ENCODE results near the gene PIGH. TPM values are rescaled to one million over a fixed set of nuclear protein-coding genes. Genes with fewer than 3 reads are reported as not detected.

The PIGH gene
- total RNA-seq, 1 experiment from 2014 or later: 112 TPM

DNA sequence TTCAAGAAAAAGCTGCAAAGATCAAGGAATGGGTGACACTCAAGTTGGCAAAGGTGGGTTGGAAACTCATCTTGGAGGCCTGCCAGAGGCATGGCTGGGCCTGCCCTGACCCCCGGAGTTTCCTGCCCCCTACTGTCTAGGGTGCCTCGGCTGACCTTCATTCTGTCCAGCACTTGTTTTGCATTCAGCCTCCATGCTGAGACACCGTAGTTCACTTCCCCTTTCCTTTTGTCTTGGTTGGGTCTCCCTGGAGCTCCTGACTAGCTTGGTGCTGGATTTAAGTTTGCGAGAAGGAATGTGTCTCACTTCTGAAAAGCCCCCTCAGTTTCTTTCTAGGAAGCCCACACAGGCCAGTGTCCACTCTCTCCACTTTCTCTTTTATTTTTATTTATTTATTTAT, 40.4 kb downstream of the PIGH start:
- Histone ChIP-seq H3K27ac (ENCODE audit: low read length) (no peak overlapping the region), H4K20me1 (ENCODE audit: insufficient read depth, low read depth, low read length) (no peaks in the 10 kb centered on the region), H3K27me3 (ENCODE audit: low read length) (no peaks in the 10 kb centered on the region), H3K9me2 (replicated peaks; ENCODE audit: insufficient read depth, low read length) (no peaks in the 10 kb centered on the region), H3K9me3 (ENCODE audit: low read length) (no peaks in the 10 kb centered on the region), H3K4me3 (ENCODE audit: low read length) (no peak overlapping the region), H3K4me2 (ENCODE audit: low read depth, low read length, poor library complexity, severe bottlenecking) (no peak overlapping the region), H2AFZ (ENCODE audit: low read length) (no peak overlapping the region), H3K9ac (ENCODE audit: low read length) (no peak overlapping the region), H3K79me2 (ENCODE audit: low read length) (no peaks in the 10 kb centered on the region), H3K36me3 (ENCODE audit: insufficient read depth, low read length) (no peaks in the 10 kb centered on the region), H3K4me1 (ENCODE audit: low read length) (no peaks in the 10 kb centered on the region)
- DNase-seq: no peak

DNA sequence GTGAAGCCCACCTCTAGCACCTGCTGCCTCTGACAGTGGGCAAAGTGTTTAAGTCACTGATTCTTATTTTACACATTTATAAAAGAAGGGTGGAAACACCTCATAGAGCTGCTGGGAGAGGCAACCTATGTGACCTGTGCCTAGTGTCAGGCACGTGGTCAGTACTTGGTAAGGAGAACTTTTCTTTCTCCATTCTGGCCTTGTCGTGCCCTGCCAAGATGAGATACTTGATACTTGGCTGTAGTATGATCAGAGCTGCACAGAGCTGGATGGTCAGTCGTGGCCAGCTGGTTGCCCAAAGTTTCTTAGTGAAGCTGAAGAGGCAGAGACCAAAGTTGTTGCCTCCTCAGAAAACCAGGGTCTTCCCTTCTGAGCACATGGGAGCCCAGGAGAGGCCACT, 42.4 kb downstream of the PIGH start:
- Histone ChIP-seq H3K27ac (ENCODE audit: low read length) (no peak overlapping the region), H3K79me2 (ENCODE audit: low read length) (no peaks in the 10 kb centered on the region), H3K4me1 (ENCODE audit: low read length) (no peaks in the 10 kb centered on the region), H3K4me3 (ENCODE audit: low read length) (no peak overlapping the region), H2AFZ (ENCODE audit: low read length) (no peak overlapping the region), H3K4me2 (ENCODE audit: low read depth, low read length, poor library complexity, severe bottlenecking) (no peak overlapping the region), H4K20me1 (ENCODE audit: insufficient read depth, low read depth, low read length) (no peaks in the 10 kb centered on the region), H3K9me2 (replicated peaks; ENCODE audit: insufficient read depth, low read length) (no peaks in the 10 kb centered on the region), H3K36me3 (ENCODE audit: insufficient read depth, low read length) (no peaks in the 10 kb centered on the region), H3K9me3 (ENCODE audit: low read length) (no peaks in the 10 kb centered on the region), H3K27me3 (ENCODE audit: low read length) (no peaks in the 10 kb centered on the region), H3K9ac (ENCODE audit: low read length) (no peak overlapping the region)
- no peak for DNase-seq

DNA sequence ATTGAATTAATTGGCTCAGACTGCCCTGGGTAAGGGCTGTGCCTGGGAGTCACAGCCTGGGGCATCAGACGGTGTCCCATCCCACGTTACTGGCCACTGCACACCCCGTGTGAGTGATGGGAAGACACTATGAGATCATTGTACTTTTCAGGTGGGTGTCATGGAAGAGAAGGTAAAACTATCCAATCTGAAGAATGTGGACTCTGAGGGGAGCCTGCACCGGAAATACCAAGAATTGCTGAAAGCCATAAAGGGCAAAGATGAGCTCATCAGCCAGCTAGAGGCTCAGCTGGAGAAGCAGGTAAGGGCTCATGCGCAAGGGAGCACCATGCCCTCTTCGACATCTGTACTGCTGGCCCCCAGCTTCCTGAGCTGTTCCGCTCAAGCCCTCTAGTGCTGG, 43.0 kb downstream of the PIGH start:
- H3K9me3 ChIP-seq (ENCODE audit: low read length): no peaks in the 10 kb centered on the region
- H2AFZ ChIP-seq (ENCODE audit: low read length): no peak overlapping the region
- H3K27me3 ChIP-seq (ENCODE audit: low read length): no peaks in the 10 kb centered on the region
- no peaks in the 10 kb centered on the region for H3K9me2 ChIP-seq (replicated peaks; ENCODE audit: insufficient read depth, low read length)
- no peak for DNase-seq
- H3K36me3 ChIP-seq (ENCODE audit: insufficient read depth, low read length): no peaks in the 10 kb centered on the region
- no peaks in the 10 kb centered on the region for H3K79me2 ChIP-seq (ENCODE audit: low read length)
- H3K4me1 ChIP-seq (ENCODE audit: low read length): no peaks in the 10 kb centered on the region
- no peak overlapping the region for H3K4me3 ChIP-seq (ENCODE audit: low read length)
- H3K4me2 ChIP-seq (ENCODE audit: low read depth, low read length, poor library complexity, severe bottlenecking): no peak overlapping the region
- H4K20me1 ChIP-seq (ENCODE audit: insufficient read depth, low read depth, low read length): no peaks in the 10 kb centered on the region
- no peak overlapping the region for H3K9ac ChIP-seq (ENCODE audit: low read length)
- no peak overlapping the region for H3K27ac ChIP-seq (ENCODE audit: low read length)

DNA sequence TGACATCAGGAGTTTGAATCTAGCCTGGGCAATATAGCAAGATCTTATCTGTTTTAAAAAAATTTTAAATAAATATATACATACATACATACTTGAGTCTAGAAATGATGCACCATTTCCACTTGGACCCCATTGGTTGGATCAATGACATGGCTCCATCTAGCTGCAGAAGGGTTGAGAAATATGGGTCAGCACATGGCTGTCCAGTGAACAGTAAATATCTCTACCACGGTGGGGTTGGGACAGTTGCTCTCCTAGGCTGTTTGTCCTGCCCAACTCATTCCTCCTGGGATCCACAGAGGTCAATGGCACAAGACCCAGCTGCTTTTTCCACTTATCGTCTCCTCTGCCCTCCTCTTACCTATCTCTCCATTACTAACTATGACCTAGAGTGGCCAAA, 43.4 kb downstream of the PIGH start:
- no peaks in the 10 kb centered on the region for H3K9me2 ChIP-seq (replicated peaks; ENCODE audit: insufficient read depth, low read length)
- no peak overlapping the region for H3K4me2 ChIP-seq (ENCODE audit: low read depth, low read length, poor library complexity, severe bottlenecking)
- H3K79me2 ChIP-seq (ENCODE audit: low read length): no peaks in the 10 kb centered on the region
- H4K20me1 ChIP-seq (ENCODE audit: insufficient read depth, low read depth, low read length): no peaks in the 10 kb centered on the region
- no peaks in the 10 kb centered on the region for H3K9me3 ChIP-seq (ENCODE audit: low read length)
- no peak for DNase-seq
- no peaks in the 10 kb centered on the region for H3K27me3 ChIP-seq (ENCODE audit: low read length)
- H3K4me3 ChIP-seq (ENCODE audit: low read length): no peak overlapping the region
- no peaks in the 10 kb centered on the region for H3K4me1 ChIP-seq (ENCODE audit: low read length)
- no peak overlapping the region for H3K9ac ChIP-seq (ENCODE audit: low read length)
- H3K36me3 ChIP-seq (ENCODE audit: insufficient read depth, low read length): no peaks in the 10 kb centered on the region
- no peak overlapping the region for H2AFZ ChIP-seq (ENCODE audit: low read length)
- H3K27ac ChIP-seq (ENCODE audit: low read length): no peak overlapping the region

DNA sequence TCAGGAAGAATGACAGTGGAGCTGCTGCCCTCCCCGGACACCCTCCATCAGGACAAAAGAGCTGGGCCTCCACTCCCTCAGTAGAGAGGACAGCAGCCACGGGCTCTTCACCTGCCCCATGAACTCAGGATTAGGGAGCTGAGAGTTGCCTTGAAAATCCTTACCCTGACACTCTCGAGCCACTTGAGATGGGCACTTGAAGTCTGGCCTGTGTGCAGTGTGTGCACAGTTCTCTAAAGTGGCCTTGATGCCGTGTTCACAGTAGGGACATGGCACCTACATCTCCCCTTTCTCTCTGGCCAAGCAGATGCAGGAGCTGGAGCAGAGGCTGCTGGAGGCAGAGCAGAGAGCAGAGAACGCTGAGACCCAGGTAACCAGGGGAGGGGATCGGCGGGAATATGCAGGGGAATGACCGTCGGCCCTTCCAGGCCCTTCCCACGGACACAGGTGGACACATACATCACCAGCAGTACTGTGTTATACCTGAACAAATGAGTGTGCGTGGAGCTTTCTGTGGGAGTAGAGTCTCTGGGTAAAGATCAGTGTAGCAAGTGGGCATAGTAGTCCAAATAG, 44.5 kb downstream of the PIGH start:
- Histone ChIP-seq H3K9me2 (replicated peaks; ENCODE audit: insufficient read depth, low read length) (no peaks in the 10 kb centered on the region), H3K4me2 (ENCODE audit: low read depth, low read length, poor library complexity, severe bottlenecking) (no peak overlapping the region), H3K27me3 (ENCODE audit: low read length) (no peaks in the 10 kb centered on the region), H2AFZ (ENCODE audit: low read length) (no peak overlapping the region), H3K9me3 (ENCODE audit: low read length) (no peaks in the 10 kb centered on the region), H3K79me2 (ENCODE audit: low read length) (no peaks in the 10 kb centered on the region), H3K4me3 (ENCODE audit: low read length) (no peak overlapping the region), H3K9ac (ENCODE audit: low read length) (no peak overlapping the region), H3K36me3 (ENCODE audit: insufficient read depth, low read length) (no peaks in the 10 kb centered on the region), H3K4me1 (ENCODE audit: low read length) (no peaks in the 10 kb centered on the region), H4K20me1 (ENCODE audit: insufficient read depth, low read depth, low read length) (no peaks in the 10 kb centered on the region), H3K27ac (ENCODE audit: low read length) (no peak overlapping the region)
- DNase-seq: no peak

DNA sequence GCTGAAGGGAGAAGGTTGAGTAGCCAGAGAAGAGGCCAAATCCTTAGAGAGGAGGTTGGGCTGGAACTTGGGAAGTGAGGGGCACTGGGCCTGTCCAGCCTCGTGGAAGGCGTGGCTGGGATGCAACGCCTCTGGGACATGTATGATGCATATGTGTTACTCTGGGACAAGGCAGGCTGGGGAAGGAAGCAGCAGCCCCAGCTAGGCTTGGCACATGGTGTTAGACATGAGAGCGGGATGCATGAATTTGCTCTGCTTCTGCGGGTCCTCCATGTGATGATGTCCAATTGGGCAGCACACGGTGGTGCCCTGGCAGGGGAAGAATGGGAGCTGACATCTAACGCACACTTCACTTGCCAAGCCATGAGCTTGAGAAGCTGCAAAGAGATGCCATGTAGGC, 45.7 kb downstream of the PIGH start:
- no peak overlapping the region for H2AFZ ChIP-seq (ENCODE audit: low read length)
- no peaks in the 10 kb centered on the region for H3K79me2 ChIP-seq (ENCODE audit: low read length)
- no peaks in the 10 kb centered on the region for H3K4me1 ChIP-seq (ENCODE audit: low read length)
- H3K9me2 ChIP-seq (replicated peaks; ENCODE audit: insufficient read depth, low read length): no peaks in the 10 kb centered on the region
- H3K9ac ChIP-seq (ENCODE audit: low read length): no peak overlapping the region
- no peaks in the 10 kb centered on the region for H3K9me3 ChIP-seq (ENCODE audit: low read length)
- no peak overlapping the region for H3K27ac ChIP-seq (ENCODE audit: low read length)
- H3K4me2 ChIP-seq (ENCODE audit: low read depth, low read length, poor library complexity, severe bottlenecking): no peak overlapping the region
- no peaks in the 10 kb centered on the region for H4K20me1 ChIP-seq (ENCODE audit: insufficient read depth, low read depth, low read length)
- H3K27me3 ChIP-seq (ENCODE audit: low read length): no peaks in the 10 kb centered on the region
- no peak for DNase-seq
- H3K4me3 ChIP-seq (ENCODE audit: low read length): no peak overlapping the region
- H3K36me3 ChIP-seq (ENCODE audit: insufficient read depth, low read length): no peaks in the 10 kb centered on the region

DNA sequence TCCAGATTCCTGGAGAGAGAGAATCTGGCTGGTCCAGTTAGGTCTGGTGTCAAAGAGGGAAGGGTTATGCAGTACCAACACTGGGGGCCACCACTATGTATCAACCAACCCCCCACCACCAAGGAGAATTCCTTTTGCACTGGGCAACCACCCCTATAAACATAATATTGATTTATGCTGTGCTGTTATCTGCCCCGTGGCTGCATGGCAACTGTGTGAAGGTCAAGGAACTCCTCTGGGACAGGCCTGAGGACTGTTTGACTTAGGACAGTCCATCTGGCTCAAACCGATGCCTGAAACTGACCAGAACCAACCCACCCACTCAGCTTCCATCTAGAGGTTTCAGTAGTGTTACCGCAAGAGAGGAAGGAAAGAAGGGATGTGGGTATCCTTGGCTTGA, 46.5 kb downstream of the PIGH start:
- Histone ChIP-seq H2AFZ (ENCODE audit: low read length) (no peak overlapping the region), H3K36me3 (ENCODE audit: insufficient read depth, low read length) (no peaks in the 10 kb centered on the region), H3K9me2 (replicated peaks; ENCODE audit: insufficient read depth, low read length) (no peaks in the 10 kb centered on the region), H3K9me3 (ENCODE audit: low read length) (no peaks in the 10 kb centered on the region), H3K79me2 (ENCODE audit: low read length) (no peaks in the 10 kb centered on the region), H3K4me3 (ENCODE audit: low read length) (no peak overlapping the region), H3K4me1 (ENCODE audit: low read length) (no peaks in the 10 kb centered on the region), H3K9ac (ENCODE audit: low read length) (no peak overlapping the region), H3K4me2 (ENCODE audit: low read depth, low read length, poor library complexity, severe bottlenecking) (no peak overlapping the region), H4K20me1 (ENCODE audit: insufficient read depth, low read depth, low read length) (no peaks in the 10 kb centered on the region), H3K27ac (ENCODE audit: low read length) (no peak overlapping the region), H3K27me3 (ENCODE audit: low read length) (no peaks in the 10 kb centered on the region)
- DNase-seq: no peak

DNA sequence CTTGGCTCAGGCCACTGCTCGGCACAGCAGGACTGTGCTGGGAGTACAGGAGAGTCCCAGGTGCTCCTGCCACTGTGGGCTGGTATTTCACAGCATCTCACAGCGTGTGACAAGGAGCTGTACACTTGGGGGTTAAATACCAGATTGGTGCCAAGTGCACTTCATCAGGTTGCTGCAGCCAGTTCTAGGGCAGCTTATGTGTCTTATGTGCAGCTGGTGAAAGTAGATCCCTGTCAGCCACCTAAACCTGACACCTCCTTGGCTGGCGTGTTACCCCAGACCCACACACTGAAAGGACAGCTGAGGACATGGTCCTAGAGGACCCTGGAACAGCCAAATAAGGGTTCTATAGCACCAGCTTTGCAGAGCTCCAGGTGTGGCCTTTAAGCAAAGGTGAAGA, 48.1 kb downstream of the PIGH start:
- H3K36me3 ChIP-seq (ENCODE audit: insufficient read depth, low read length): no peaks in the 10 kb centered on the region
- H3K4me3 ChIP-seq (ENCODE audit: low read length): no peak overlapping the region
- H3K4me1 ChIP-seq (ENCODE audit: low read length): no peaks in the 10 kb centered on the region
- no peaks in the 10 kb centered on the region for H4K20me1 ChIP-seq (ENCODE audit: insufficient read depth, low read depth, low read length)
- no peaks in the 10 kb centered on the region for H3K27me3 ChIP-seq (ENCODE audit: low read length)
- H3K9me3 ChIP-seq (ENCODE audit: low read length): no peaks in the 10 kb centered on the region
- H2AFZ ChIP-seq (ENCODE audit: low read length): no peak overlapping the region
- no peaks in the 10 kb centered on the region for H3K79me2 ChIP-seq (ENCODE audit: low read length)
- no peak overlapping the region for H3K27ac ChIP-seq (ENCODE audit: low read length)
- DNase-seq: no peak
- H3K9me2 ChIP-seq (replicated peaks; ENCODE audit: insufficient read depth, low read length): no peaks in the 10 kb centered on the region
- no peak overlapping the region for H3K9ac ChIP-seq (ENCODE audit: low read length)
- no peak overlapping the region for H3K4me2 ChIP-seq (ENCODE audit: low read depth, low read length, poor library complexity, severe bottlenecking)

DNA sequence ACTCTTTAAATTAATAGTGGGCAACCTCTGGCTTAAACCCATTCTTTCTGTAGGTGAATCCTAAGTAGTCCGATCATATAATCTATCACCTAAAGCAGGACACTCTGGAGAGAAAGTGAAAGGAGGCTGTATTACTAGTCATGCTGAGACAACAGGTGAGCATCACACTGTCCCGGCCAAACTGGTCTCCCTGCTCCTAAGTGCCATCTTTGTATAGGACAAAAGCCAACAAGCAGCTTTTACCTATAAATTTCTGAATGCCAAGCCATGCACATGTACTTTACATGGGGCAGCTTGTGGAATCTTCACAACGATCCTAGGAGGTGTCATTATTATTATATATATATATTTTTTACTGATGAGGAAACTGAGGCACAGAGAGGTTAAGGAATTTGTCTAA, 48.9 kb downstream of the PIGH start:
- Histone ChIP-seq H3K4me2 (ENCODE audit: low read depth, low read length, poor library complexity, severe bottlenecking) (no peak overlapping the region), H3K9me2 (replicated peaks; ENCODE audit: insufficient read depth, low read length) (no peaks in the 10 kb centered on the region), H3K4me3 (ENCODE audit: low read length) (no peak overlapping the region), H3K9ac (ENCODE audit: low read length) (no peak overlapping the region), H3K79me2 (ENCODE audit: low read length) (no peaks in the 10 kb centered on the region), H4K20me1 (ENCODE audit: insufficient read depth, low read depth, low read length) (no peaks in the 10 kb centered on the region), H3K36me3 (ENCODE audit: insufficient read depth, low read length) (no peaks in the 10 kb centered on the region), H3K27ac (ENCODE audit: low read length) (no peak overlapping the region), H3K9me3 (ENCODE audit: low read length) (no peaks in the 10 kb centered on the region), H3K4me1 (ENCODE audit: low read length) (no peaks in the 10 kb centered on the region), H3K27me3 (ENCODE audit: low read length) (no peaks in the 10 kb centered on the region), H2AFZ (ENCODE audit: low read length) (no peak overlapping the region)
- no peak for DNase-seq

Data from Karpas-422 (cell line).